ENCODE results near the gene FLT4.

DNA sequence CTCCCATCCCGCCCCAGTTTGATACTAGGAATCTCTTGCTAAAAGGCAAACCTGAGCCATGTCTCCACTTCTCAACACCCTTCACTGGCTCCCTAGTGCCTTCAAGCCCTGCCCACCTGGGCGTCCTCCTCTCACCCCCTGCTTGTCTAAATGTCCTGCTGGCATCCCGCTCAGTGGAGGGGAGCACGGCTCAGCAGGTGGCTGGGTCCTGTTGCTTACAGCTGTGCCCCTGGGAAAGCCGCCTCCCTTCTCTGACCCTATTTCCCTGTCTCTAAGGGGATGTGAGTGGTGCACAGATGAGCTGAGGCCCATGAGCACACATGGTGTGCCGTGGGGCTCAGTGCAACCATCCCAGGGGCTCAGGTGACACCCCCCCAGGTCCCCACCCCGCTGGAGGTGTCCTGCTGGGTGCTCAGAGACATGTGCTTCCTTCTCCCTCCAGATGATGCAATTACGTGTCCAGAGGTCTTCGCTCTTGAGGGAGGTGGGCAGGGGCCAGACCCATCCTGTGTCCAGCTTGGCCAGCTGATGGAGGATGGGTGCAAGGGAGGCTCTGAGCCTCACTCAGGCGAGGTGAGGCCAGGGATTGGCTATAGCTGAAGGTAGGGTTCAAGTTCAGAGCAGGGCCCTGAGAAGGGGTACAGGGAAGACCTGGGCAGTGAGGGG is 24.1 kb downstream of the FLT4 start:
- no peak for TF ChIP-seq RFX5 (IDR thresholded peaks at IDR 0.05)
- TF ChIP-seq, protein P1, sequence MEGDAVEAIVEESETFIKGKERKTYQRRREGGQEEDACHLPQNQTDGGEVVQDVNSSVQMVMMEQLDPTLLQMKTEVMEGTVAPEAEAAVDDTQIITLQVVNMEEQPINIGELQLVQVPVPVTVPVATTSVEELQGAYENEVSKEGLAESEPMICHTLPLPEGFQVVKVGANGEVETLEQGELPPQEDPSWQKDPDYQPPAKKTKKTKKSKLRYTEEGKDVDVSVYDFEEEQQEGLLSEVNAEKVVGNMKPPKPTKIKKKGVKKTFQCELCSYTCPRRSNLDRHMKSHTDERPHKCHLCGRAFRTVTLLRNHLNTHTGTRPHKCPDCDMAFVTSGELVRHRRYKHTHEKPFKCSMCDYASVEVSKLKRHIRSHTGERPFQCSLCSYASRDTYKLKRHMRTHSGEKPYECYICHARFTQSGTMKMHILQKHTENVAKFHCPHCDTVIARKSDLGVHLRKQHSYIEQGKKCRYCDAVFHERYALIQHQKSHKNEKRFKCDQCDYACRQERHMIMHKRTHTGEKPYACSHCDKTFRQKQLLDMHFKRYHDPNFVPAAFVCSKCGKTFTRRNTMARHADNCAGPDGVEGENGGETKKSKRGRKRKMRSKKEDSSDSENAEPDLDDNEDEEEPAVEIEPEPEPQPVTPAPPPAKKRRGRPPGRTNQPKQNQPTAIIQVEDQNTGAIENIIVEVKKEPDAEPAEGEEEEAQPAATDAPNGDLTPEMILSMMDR (IDR thresholded peaks at IDR 0.05) = no peak
- TF ChIP-seq POLR2A (IDR thresholded peaks at IDR 0.05; ENCODE audit: low read length) = no peak
- TF ChIP-seq, protein P2, sequence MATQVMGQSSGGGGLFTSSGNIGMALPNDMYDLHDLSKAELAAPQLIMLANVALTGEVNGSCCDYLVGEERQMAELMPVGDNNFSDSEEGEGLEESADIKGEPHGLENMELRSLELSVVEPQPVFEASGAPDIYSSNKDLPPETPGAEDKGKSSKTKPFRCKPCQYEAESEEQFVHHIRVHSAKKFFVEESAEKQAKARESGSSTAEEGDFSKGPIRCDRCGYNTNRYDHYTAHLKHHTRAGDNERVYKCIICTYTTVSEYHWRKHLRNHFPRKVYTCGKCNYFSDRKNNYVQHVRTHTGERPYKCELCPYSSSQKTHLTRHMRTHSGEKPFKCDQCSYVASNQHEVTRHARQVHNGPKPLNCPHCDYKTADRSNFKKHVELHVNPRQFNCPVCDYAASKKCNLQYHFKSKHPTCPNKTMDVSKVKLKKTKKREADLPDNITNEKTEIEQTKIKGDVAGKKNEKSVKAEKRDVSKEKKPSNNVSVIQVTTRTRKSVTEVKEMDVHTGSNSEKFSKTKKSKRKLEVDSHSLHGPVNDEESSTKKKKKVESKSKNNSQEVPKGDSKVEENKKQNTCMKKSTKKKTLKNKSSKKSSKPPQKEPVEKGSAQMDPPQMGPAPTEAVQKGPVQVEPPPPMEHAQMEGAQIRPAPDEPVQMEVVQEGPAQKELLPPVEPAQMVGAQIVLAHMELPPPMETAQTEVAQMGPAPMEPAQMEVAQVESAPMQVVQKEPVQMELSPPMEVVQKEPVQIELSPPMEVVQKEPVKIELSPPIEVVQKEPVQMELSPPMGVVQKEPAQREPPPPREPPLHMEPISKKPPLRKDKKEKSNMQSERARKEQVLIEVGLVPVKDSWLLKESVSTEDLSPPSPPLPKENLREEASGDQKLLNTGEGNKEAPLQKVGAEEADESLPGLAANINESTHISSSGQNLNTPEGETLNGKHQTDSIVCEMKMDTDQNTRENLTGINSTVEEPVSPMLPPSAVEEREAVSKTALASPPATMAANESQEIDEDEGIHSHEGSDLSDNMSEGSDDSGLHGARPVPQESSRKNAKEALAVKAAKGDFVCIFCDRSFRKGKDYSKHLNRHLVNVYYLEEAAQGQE (IDR thresholded peaks at IDR 0.05) = no peak
- TF ChIP-seq RCOR1 (IDR thresholded peaks at IDR 0.05; ENCODE audit: low read depth, low read length) = no peak
- TF ChIP-seq CHD2 (IDR thresholded peaks at IDR 0.05; ENCODE audit: low read length, partially characterized antibody) = no peak
- no peak for TF ChIP-seq MAZ (IDR thresholded peaks at IDR 0.05; ENCODE audit: borderline replicate concordance, low read depth, low read length)
- TF ChIP-seq ESRRA (IDR thresholded peaks at IDR 0.05; ENCODE audit: borderline replicate concordance, low read length) = no peak
- TF ChIP-seq, protein P3, sequence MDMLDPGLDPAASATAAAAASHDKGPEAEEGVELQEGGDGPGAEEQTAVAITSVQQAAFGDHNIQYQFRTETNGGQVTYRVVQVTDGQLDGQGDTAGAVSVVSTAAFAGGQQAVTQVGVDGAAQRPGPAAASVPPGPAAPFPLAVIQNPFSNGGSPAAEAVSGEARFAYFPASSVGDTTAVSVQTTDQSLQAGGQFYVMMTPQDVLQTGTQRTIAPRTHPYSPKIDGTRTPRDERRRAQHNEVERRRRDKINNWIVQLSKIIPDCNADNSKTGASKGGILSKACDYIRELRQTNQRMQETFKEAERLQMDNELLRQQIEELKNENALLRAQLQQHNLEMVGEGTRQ (IDR thresholded peaks at IDR 0.05) = no peak
- no peak for TF ChIP-seq HOXB5 (CRISPR knock-in tag; IDR thresholded peaks at IDR 0.05)
- TF ChIP-seq CBX2 (IDR thresholded peaks at IDR 0.05; ENCODE audit: borderline replicate concordance, low read depth) = no peak
- TF ChIP-seq RAD21 (conservative IDR thresholded peaks at IDR 0.05 in 1 of 2, IDR thresholded peaks at IDR 0.05 in 1 of 2) = no peak

All from A549 (cell line).